Regular cardiac myocyte (primary cell): ENCODE measurements around the gene CDIP1. TPM values are rescaled to one million over a fixed set of nuclear protein-coding genes. Genes with fewer than 3 reads are reported as not detected.

Experiments
- total RNA-seq: library from RNA; depleted of rRNA; stranded (reverse); fragments of >200 nt; gene quantifications from 2 replicates; pipeline ENCODE4 v1.2.3, GENCODE V29; 2014

CDIP1 gene
- total RNA-seq, result 8.6 and 9.0 TPM in 2 replicates

DNA sequence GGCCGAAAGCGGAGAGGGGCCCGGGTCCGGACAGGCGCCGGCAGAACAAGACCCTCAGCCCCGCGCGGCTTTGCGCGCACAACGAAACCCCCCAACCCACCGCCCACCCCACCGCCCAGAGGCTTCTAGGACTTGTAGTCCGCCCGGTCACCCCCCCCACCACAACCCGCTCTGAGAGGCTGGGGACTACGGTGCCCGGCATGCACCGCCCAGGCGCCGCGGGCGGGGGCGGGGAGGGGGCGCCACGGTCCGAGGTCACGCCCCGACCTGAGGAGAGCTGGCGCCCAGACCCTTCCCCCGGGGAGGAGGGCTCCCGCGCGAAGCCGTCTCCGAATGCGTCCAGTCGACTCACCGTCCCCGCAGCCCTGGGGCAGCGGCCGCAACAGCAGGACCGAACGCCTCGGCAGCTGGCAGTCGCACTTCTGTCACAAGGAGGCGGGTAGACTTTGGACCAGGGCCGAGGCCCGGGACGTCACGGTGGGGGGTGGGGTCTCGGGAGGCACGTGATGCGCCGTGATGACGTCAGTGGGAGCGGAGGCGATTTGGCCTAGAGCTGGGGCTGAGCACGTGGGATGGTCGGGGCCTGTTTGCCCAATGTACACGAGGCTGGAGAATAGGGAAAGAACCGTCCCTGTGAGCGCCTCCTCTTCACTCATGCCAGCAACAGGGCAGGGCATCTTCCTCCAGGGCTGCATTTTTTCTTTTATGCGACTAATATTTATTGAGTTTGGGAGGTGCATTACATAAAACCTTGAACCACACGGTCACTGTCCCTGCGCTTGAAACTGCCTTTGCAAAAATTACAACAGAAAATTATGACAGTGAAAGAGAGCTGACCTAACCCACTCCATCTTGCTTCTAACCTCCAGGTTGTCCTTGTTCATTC is at the start of gene CDIP1:
CDIP1 (minus strand) TSS at position 424 of the 886 bp plus-strand sequence. CDS start 24,643 bp downstream, outside the sequence.

DNA sequence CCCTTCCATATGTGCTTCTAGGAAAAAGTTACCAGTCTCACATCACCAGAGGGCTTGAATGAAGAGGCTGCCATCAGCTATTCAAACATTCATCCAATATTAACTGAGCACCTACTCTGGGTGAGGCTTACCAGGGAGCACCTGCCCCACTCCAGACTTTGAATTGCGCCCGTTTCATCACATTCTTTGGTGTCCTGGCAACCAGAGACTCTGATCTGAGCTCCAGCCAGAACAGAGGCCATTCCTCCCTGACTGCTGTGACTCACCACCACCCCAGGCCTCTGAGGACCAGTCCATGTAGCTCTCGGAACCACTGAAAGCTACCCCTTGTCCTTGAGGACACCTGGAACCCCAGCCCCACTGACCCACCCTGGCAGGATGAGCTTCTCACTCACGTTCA is 17.5 kb upstream of the CDIP1 start, which contains the start of gene C16orf96:
C16orf96 (plus strand) TSS at position 229 of the 400 bp plus-strand sequence; CDS start at position 379, 150 bp downstream.

DNA sequence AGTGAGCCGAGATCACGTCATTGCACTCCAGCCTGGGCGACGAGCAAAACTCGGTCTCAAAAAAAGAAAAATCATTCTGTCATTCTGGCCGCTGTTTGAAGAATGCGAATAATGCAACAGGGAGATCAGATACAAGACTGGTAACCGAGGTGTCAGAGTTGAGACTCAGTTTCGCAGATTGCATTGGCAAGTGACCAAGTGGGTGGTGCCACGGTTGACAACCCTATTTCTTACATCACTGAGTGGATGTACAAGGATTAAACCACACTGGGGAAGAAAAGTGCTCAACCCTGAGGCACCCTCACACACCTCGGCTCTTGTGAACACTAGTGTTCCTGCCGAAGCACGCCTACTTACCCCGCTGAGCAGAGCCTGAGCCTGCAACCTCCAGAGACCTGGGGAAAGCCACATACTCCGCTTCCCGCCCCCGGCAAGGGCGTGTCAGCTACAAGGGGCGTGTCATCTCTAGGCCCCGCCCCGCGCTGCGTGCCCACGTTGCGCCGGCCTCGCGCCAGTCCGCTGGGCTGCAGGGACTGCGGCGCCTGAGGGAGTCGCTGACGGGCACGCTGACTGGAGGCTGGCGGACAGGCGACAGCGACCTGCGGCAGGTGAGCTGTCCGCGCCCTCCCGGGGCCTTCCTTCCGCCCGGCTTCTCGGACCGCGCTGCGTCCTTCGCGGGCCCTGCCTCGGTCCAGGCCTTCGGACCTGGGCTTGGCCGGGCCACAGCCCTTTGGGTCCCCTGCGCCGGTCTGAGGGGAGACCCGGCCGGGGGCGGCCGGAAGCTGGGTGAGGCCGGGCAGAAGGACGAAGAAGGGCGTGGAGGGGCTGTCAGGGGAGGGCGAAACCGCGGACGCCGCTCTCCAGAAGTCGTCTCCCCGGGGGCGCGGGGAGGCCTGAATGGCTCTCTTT is 62.4 kb downstream of the CDIP1 start, which contains the start of gene HMOX2:
HMOX2 (plus strand) TSS at position 519 of the 909 bp plus-strand sequence. CDS start 29,127 bp downstream, outside the sequence.

DNA sequence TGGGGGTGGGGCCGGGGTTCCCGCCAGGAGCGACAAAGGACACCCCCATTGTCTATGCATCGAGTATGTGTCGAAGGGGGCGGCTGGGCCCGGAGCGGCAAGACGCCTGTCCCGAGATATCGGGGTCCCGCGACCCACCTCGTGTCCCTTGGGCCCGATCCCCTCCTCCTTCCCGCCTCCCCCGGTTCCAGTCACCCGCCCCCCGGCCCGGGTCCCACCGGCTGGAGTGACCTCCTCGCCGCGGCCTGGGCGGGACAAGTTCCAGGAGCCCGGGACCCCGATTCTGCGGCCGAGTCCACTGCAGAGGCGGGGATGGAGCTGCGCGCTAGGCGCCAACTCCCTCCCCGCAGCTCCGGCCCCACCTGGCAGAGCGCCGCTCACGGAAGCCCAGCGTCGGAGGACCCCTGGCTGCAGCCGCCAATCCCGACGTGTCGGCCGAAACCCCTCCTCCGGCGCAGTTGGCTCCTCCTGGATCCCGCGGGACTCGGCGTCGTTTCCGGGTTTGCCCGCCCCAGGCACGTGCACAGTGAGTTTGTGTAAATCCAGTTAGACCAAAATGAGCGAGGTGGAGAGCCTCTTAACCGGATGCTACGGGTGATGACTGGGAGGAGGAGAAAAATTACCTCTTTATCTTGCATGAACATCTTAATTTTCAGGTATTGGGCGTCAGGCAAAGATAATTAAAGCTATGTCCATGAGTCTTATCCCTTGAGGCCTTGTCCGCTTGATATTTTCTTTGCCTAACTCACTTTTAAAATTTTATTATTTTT is 64.2 kb downstream of the CDIP1 start, which contains the start of gene NMRAL1:
NMRAL1 (minus strand) TSS at position 434 of the 770 bp plus-strand sequence. CDS start 493 bp downstream, outside the sequence.

Other genes with a start within 250 kb of the CDIP1 start
- gene GLIS2, start 222.7 kb downstream of the CDIP1 start, total RNA-seq, result 1.7 and 3.9 TPM in 2 replicates
- 24.0 and 36.4 TPM in 2 replicates for gene PAM16, start 187.5 kb downstream of the CDIP1 start, total RNA-seq
- 74.2 and 77.5 TPM in 2 replicates for gene VASN, start 166.9 kb downstream of the CDIP1 start, total RNA-seq
- gene CORO7, start 122.2 kb downstream of the CDIP1 start, total RNA-seq, result 7.9 and 12.7 TPM in 2 replicates
- 43.4 and 78.6 TPM in 2 replicates for gene DNAJA3, start 112.9 kb downstream of the CDIP1 start, total RNA-seq
- 74.1 and 76.7 TPM in 2 replicates for gene NMRAL1, start 64.1 kb downstream of the CDIP1 start, total RNA-seq
- gene HMOX2, start 62.4 kb downstream of the CDIP1 start, total RNA-seq, result 37.8 and 87.6 TPM in 2 replicates
- under 0.01 TPM in 2 replicates for gene C16orf96, start 17.6 kb upstream of the CDIP1 start, total RNA-seq
- gene UBALD1, start 76.1 kb upstream of the CDIP1 start, total RNA-seq, result 3.5 and 5.9 TPM in 2 replicates
- 22.8 and 25.9 TPM in 2 replicates for gene MGRN1, start 86.1 kb upstream of the CDIP1 start, total RNA-seq
- 18.0 and 33.2 TPM in 2 replicates for gene NUDT16L1, start 154.8 kb upstream of the CDIP1 start, total RNA-seq
- gene ANKS3, start 195.5 kb upstream of the CDIP1 start, total RNA-seq, result 33.7 and 45.4 TPM in 2 replicates
- gene DNAAF8, start 195.8 kb upstream of the CDIP1 start, total RNA-seq, result 2.5 and 2.8 TPM in 2 replicates
- 7.0 and 7.1 TPM in 2 replicates for gene ZNF500, start 228.4 kb upstream of the CDIP1 start, total RNA-seq
- gene SEPTIN12, start 249.6 kb upstream of the CDIP1 start, total RNA-seq, result not detected in 2 replicates